NB4 (cell line): ENCODE data around the gene TNNT3.

Experiments
- CTCF ChIP-seq: IDR thresholded peaks from one replicate; pipeline ENCODE4 v1.5.1; 2012; ENCODE audit warnings: low read depth, low read length
- MAX ChIP-seq: IDR thresholded peaks from 2 replicates; pipeline ENCODE4 v1.6.1; 2011; ENCODE audit warnings: low read depth, low read length
- POLR2A ChIP-seq: IDR thresholded peaks from 2 replicates; pipeline ENCODE4 v1.6.1; 2011; ENCODE audit warnings: mild to moderate bottlenecking; ENCODE audit not compliant: insufficient read length; ENCODE audit errors: extremely low read depth

- no peak for TF ChIP-seq CTCF
- no peak for TF ChIP-seq POLR2A
- TF ChIP-seq MAX: no peak
These were observed 2.2 kb downstream of the TNNT3 start for GRCh38 chr11:1921574-1922141.
